GM19395 (cell line): ENCODE measurements around the gene HTR1D.
"Not testable (repeated sequence)": the region's sequence is repeated elsewhere in the genome, so short reads cannot be mapped to it uniquely, and the experiment has no call there.

Experiments used
- ATAC-seq: cut with Tn5 transposase; IDR thresholded peaks from one replicate; pipeline ENCODE4 v1.9.1; 2021; ENCODE audit warnings: mild to moderate bottlenecking, moderate library complexity; ENCODE audit not compliant: unreplicated experiment

The HTR1D gene, protein sequence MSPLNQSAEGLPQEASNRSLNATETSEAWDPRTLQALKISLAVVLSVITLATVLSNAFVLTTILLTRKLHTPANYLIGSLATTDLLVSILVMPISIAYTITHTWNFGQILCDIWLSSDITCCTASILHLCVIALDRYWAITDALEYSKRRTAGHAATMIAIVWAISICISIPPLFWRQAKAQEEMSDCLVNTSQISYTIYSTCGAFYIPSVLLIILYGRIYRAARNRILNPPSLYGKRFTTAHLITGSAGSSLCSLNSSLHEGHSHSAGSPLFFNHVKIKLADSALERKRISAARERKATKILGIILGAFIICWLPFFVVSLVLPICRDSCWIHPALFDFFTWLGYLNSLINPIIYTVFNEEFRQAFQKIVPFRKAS

DNA sequence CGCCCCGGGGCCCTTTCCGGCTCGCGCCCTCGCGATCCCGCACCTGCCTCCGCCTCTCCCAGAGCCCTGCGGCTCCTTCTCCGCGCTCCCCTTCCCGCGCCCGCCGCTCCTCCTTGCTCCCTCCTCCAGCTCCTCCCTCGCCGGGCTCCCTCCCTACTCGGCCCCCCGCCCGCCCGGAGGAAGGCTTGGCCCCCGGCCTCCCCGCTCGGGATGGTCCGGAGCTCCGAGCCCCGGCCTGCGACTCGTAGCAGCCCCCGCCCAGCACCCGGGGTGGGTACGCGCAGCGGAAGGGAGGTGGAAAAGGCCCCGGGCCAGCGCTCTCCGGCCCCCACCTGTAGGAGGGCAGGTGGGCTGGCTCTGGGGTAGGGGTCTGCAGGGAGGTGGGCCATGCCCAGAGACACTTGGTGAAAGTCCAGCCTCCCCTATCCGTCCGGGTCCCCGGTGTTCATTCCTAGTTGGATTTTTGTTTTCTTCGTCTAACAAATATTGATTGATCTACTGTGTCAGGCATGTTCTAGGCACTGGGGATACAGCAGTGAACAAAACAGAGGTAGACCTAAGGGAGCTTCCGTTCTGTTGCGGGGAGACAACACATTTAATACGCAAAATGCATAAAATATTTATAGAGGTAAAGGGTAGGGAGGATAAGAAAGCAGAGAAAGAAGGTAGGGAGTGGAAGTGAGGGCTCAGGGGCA is at the start of gene HTR1D:
TSS of gene HTR1D (minus strand) at position 82 of the 695 bp plus-strand sequence. CDS start 23,283 bp downstream, outside the sequence.
- no peak for ATAC-seq

DNA sequence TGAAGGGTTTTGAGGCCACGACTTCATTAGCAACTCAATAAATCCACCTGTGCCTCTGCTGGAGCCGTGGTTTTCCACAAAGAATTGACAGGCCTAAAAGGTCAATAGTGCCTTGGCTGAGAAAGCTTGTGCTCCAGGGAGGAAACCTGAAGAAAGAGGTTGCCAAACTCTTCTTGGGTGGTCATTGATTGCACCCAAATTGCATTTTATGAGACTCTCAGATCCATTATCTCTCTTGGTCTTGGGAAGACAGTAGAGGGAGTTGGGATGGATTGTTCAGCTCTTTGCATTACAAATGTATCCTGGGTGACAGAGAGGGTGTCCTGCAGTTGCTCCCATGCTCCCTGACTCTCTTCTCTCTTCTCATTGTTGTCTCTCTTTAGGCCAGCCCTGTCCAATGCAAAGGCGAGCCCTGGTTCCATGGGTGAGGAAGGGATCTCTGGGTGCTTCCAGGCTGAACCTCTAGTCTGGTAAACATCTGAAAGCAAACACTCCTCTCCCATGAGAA is 46.1 kb upstream of the HTR1D start:
- ATAC-seq: no peak

DNA sequence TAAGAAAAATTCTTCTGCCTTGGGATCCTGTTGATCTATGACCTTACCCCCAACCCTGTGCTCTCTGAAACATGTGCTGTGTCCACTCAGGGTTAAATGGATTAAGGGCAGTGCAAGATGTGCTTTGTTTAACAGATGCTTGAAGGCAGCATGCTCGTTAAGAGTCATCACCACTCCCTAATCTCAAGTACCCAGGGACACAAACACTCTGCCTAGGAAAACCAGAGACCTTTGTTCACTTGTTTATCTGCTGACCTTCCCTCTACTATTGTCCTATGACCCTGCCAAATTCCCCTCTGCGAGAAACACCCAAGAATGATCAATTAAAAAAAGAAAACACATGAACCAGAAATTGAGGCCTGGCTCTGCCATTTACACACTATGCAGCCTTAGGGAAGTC is 40.8 kb upstream of the HTR1D start:
- not testable (repeated sequence) for ATAC-seq

DNA sequence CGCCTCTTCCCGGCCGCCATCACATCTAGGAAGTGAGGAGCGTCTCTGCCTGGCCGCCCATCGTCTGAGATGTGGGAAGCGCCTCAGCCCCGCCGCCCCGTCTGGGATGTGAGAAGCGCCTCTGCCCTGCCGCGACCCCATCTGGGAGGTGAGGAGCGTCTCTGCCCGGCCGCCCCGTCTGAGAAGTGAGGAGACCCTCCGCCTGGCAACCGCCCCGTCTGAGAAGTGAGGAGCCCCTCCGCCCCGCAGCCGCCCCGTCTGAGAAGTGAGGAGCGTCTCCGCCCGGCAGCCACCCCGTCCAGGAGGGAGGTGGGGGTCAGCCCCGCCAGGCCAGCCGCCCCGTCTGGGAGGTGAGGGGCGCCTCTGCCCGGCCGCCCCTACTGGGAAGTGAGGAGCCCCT is 40.1 kb upstream of the HTR1D start:
- not testable (repeated sequence) for ATAC-seq

DNA sequence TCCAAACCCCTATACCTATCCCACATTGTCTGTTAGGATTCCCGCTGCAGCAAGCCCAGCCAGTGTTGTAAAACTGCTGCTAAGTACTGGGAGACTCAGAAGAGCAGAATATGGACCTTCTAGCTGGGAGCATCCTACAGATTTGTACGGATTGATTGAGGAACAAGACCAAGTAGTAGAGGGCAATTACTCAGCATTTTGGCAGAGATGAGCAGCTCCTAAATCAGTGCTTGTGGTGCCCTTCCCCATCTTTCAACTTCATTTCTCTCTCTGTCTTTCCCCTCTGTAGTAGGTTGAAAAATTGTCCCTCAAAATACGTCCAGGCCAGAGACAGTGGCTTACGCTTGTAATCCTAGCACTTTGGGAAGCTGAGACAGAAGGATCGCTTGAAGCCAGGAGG is 37.3 kb upstream of the HTR1D start:
- ATAC-seq: no peak

DNA sequence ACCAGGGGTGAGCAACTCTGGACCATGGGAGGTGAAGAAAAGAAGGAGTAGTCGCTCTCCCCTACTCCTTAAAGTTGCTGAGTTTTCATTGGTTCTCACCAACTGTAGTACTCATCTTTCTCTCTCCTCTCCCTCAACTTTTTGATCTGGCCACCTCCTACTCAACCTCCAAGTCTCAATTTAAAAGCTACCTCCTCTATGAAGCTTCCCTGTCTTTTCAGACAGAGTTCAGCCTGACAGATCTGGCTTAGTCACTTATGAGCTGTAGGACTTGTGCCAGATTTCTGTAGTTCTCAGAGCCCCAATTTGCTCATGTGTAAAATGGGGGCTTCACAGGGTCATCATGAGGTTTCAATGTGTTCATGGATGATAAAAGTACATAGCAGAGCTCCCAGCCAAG is 34.5 kb upstream of the HTR1D start:
- no peak for ATAC-seq

DNA sequence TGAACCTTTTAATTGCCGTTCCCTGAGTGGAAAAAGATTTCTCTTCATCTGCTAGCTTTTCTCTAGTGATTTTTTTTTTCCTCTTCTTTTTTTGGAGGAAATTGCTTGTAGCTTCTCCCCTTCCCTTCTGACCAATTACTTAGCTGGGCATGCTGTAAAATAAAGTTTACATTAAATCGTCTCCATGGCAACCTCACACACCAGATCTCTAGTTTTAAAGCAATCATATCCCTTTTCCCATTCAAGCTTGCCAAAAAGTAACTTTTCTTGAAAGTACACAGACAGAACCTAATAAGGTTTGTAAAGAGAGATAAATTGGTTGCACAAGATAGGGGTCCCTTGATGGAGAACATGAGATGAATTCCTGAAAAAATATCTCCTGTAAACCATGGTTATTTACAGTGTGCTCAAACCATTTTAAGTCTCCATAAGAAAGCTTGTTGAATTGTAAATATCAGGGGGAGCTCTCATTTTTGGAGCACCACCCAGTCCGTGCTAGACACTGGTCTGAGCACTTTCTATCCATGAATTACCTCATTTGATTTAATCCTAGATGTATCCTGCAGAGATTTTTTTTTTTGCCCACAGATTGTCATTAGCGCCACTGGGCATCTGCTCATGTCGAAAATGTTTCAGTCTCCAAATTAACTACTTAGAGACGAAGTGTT is 32.6 kb upstream of the HTR1D start:
- no peak for ATAC-seq

DNA sequence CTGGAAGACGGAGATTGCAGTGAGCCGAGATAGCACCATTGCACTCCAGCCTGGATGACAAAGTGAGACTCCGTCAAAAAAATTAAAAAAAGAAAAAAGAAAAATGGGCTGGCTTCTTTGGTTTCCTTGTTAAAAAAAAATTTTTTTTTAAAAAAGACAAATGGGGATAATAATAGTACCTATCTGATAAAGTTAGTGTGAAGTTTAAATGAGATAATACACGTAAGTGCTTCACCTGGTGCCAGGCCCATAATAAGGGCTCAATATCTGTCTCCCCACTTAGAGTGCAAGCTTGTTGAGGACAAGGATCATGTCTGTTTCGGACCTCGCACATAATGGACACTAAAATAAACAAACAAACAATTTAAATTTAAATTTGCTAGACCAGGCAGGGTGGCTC is 30.0 kb upstream of the HTR1D start:
- ATAC-seq: no peak

DNA sequence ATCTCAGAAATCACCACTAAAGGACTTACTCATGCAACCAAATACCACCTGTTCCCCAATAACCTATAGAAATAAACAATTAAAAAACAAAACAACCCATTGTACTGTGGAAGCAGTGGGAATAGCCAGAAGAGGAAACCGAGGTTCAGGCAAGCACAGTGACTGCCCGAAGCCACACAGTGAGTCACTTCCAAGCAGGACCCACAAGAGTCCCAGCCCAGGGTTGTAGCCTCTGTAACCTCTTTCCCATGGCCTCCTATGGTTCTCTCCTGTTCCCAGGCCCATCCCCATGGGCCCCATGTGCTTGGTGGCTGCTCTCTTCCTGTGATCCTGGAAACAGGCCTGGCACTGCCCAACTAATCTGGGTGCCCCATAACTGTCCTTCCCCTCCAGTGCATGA is 29.0 kb upstream of the HTR1D start:
- ATAC-seq: no peak

DNA sequence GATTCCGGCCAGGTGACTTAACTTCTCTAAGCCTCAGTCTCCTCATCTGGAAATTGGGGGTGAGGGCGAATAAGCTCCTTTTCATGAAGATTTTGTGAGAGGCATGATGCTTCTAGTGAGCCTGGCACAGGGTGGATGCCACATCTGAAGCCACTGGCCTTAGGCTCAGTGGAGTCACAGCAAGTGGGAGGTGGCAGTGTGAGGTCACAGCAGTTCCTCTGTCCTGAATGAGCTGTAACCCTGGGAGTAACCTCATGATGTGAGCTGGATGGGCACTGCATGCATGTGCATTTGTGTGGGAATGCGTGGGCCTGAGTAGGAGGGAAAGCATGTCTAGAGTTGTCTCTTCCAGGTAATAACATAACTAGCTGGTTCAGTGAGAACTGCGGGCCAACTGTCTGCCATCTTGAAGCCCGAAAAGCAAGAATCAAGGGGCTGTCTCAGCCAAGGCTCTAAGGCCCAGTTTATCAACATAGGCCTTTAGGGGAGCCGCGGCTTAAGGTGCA is 27.0 kb upstream of the HTR1D start:
- ATAC-seq: no peak

DNA sequence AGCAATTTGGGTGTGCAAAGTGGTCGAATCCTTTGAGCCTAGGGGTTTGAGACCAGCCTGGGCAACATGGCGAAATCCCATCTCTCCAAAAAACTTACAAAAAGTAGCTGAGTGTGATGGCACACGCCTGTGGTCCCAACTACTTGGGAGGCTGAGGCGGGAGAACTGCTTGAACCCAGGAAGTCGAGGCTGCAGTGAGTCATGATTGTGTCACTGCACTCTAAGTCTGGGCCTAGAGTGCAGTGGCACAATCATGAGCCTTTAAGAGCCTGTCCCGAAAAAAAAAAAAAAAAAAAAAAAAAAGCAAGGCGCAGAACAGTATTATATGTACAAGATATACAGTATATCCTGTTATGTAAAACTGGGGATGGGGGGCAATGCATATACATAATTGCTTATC is 25.1 kb upstream of the HTR1D start:
- no peak for ATAC-seq

DNA sequence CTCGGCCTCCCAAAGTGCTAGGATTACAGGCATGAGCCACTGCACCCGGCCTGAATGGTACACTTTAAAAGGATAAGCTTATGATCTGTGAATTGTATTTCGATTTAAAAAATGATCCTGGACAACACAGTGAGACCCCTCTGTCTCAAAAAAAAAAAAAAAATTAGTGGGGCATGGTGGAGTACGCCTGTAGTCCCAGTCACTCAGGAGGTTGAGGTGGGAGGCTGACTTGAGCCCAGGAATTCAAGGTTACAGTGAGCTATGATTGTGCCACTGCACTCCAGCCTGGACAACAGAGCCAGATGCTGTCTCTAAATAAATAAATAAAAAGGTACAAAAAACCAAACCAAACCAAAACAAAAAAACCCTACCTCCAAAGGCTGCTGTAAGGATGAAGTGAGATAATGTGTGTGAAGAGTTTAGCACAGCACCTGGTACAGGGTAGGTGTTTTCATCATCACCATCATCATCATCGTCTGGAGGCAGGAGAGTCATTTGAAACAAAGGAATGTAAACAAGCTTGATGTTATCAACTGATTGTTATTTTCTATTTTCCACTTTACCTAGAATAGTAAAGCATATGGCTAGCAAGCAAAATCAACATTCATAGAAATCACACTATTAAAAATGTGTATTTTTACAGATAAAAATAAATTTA is 22.5 kb upstream of the HTR1D start:
- ATAC-seq: no peak

DNA sequence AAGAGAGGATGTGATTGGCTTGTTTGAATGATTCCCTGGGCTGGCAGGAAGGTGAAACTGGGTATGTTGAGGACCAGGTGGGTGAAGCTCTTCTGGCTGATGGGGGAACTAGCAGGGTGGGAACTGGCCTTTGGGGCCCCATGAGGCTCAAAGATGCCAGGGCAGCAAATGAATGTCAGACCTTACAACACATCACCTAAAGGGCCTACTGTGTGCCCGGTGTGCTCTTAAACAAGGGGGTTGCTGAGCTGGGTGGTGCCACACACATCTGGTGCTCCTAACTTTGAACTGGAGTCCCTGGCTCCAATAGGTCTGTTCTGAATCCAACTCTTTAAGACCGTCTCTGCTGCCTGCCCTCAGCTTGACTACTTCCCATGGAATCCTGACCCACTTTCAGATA is 21.3 kb upstream of the HTR1D start:
- no peak for ATAC-seq

DNA sequence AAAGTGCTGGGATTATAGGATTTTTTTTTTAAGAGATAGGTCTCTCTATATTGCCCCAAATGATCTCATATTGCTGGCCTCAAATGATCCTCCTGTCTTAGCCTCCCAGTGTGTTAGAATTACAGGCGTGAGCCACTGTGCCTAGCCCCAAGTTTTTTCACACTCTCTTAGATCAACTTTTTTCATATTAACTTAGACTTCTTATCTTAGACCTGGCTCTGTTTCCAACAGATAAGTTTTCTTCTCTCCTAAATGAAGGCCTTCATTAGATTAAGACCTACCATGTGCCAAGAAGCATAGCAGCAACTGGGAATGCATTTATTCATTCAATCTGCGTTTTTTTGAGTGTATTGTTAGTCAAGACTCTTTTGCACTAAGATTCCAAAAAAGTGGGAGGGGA is 20.2 kb upstream of the HTR1D start:
- ATAC-seq: no peak

DNA sequence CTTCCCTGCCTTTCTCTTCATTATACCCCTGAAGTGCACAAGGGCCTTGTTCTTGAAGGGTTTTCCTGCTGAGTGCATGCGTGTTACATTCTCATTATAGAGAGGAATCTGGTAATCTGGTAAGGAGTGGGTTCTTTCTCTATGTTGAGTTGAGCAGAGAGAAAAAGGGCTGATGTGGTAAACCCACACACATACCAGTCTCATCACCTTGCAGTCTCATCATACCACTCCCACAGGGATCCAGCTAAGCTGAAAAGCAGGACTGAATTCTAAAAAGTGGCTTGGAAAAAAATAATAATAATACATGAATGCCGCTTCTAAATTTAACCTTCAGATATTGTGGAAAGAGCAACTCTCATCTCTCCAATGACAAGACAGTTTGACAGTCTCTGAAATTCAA is 10.5 kb upstream of the HTR1D start:
- no peak for ATAC-seq

DNA sequence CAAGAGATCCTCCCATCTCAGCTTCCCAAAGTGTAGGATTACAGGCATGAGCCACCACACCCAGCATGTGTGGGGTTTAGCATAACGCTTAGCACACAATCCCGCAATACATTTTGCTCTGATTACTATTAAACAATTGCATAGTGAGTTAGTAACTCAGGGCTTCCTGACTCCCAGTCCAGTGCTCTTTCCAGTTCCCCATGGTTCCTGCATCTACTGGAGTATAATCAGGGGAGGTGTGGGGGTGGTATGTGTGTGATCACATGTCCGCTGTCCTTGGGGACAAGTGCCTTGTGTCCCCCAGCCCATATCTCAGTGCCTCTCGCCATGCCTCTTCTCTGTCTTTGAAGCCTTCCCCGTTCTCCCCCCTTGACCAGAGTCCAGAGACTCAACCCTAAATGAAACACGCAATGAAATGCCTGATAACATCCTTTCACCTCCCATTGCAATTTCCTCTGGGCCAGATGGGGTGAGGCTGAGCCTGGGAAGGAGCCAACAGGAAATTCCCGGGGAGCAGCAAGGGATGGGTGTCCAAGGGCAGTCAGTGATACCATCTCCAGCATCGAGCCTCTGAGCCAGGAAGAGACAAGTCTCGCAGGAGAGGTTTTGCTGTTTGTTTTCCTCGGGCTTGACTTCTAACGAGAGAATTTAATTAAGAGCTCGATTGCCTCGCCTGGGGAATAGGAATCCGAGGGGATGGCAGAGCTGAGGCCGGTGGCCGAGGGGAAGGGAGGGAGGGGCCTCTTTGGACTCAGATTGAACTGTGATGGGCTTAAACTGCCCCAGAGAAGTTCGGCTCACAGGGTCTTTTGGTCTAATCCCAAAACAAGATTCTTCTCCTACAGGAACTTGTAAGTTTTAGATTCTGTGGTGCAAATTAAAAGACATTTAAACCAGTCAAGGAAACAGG is 7.7 kb upstream of the HTR1D start:
- ATAC-seq: no peak

DNA sequence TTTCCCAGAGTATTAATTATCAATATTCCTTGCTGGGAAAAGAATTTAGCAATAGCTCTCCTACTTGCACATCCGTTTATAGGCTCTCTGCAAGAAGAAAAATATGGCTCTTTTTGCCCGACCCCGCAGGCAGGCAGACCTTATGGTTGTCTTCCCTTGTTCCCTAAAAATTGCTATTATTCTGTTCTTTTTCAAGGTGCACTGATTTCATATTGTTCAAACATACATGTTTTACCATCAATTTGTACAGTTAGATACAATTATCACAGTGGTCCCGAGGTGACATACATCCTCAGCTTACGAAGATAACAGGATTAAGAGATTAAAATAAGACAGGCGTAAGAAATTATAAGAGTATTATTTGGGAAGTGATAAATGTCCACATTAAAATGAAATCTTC is 6.7 kb upstream of the HTR1D start:
- not testable (repeated sequence) for ATAC-seq

DNA sequence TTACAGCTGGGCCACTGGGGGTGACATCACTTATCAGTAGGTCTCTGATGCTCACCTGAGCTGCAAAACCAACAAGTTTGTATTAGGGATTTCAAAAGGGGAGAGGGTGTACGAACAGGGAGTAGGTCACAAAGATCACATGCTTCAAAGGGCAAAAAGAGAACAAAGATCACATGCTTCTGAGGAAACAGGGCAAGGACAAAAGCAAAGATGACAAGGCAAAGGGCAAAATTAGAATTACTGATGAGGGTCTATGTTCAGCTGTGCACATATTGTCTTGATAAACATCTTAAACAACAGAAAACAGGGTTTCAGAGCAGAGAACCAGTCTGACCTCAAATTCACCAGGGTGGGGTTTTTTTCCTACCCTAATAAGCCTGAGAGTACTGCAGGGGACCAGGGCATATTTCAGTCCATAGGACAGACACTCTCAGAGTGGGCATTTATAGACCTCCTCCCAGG is 6.2 kb upstream of the HTR1D start:
- ATAC-seq: not testable (repeated sequence)

DNA sequence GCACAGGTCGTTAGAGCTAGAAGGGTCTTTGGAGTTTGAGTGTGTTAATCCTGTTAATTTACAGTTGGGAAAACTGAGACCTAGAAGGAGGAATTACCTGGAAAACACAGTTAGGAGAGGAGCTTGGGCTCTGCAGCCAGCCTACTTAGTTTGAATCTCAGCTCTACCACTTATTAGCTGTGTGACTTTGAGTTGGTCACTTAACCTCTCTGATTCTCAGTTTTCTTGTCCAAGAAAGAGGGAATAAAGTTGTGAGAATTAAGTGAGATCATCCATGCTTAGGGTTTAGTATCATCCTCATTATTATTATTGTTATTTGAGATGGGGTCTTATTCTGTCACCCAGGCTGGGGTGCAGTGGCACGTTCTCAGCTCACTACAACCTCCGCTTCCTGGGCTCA is 5.4 kb upstream of the HTR1D start:
- ATAC-seq: no peak

DNA sequence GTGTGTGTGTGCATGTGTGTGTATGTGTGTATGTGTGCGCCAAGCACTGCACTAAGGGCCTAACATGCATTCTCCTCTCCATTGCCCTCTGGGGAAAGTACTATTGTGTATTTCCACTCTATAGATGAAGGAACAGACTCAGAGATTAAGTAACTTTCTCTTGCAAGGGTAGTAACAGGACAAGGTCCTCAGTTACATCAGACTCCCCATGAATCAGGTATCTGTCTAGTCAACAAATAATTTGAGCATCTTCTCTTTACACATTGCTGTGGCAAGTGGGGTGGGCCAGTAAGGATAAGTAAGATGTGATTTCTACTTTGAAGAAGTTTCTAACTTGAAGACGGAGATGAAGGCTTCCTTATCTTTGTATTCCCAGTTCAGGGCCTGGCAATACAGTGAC is 5.0 kb upstream of the HTR1D start:
- ATAC-seq: no peak
